C4-2B (cell line): ENCODE measurements around the gene KRI1.

ENCODE experiments used
- CTCF ChIP-seq: fragments of 450-650 bp; conservative IDR thresholded peaks from 2 replicates; pipeline ENCODE4 v1.5.1; 2017; ENCODE audit warnings: mild to moderate bottlenecking
- ZFX ChIP-seq: fragments of 450-650 bp; IDR thresholded peaks from 2 replicates; pipeline ENCODE4 v1.6.1; 2017

- TF ChIP-seq CTCF (no peak), ZFX (no peak)
Observed at GRCh38 chr19:10612499-10613119, 46.8 kb upstream of the KRI1 start.
